Activated T-cell treated with anti-CD3 and anti-CD28 coated beads for 1 hour (primary cell): ENCODE results near the gene GLS2.
"Not testable (repeated sequence)": the region's sequence is repeated elsewhere in the genome, so short reads cannot be mapped to it uniquely, and the experiment has no call there.

Source experiments
- DNase-seq: peaks from one replicate; pipeline ENCODE4 v3.0.0-alpha.2; 2020; ENCODE audit warnings: low read depth

Gene GLS2

GRCh38 chr12:56488041-56488955, at the start of gene GLS2:
Gene GLS2, minus strand, starts transcription at chr12:56488161. Its CDS starts 43 bp downstream, at chr12:56488118.
- DNase-seq = peak; percentile 58

- DNase-seq = no peak
Observed at GRCh38 chr12:56537546-56537945, 49.6 kb upstream of the GLS2 start.

GRCh38 chr12:56530390-56531055, 42.6 kb upstream of the GLS2 start:
- DNase-seq = no peak

DNA sequence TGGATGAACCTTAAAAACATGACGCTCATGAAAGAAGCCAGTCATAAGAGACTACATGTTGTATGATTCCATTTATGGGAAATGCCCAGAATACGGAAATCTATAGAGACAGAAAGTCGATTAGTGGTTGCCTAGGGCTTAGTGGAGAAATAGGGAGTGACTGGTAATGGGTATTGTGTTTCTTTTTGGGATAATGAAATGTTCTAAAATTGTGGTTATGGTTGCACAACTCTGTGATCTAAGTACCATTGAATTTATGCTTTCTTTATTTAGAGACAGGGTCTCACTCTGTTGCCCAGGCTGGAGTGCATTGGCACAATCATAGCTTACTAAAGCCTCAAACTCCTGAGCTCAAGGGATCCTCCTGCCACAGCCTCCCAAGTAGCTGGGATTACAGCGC, 41.7 kb upstream of the GLS2 start:
- no peak for DNase-seq

DNA sequence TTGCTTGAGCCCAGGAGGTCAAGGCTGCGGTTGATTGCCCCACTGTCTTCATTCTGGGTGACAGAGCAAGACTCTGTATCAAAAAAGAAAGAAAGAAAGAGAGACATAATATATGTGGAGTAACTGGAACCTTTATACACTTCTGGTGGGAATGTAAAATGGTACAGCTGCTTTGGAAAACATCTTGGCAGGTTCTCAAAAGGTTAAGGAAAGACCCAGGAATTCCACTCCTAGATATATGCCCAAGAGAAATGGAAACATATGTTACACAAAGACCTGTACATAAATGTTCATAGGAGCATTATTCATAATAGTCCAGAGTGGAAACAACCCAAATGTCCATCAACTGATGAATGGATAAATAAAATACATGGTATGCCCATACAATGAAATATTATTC, 40.9 kb upstream of the GLS2 start:
- no peak for DNase-seq

GRCh38 chr12:56522411-56523193, 34.6 kb upstream of the GLS2 start:
- no peak for DNase-seq

- DNase-seq = peak; percentile 10
Observed at GRCh38 chr12:56521590-56522371, 33.8 kb upstream of the GLS2 start, which contains the start of gene RBMS2. Gene RBMS2, plus strand, starts transcription at chr12:56521820. Its CDS starts 204 bp downstream, at chr12:56522024.

GRCh38 chr12:56521209-56521589, 33.2 kb upstream of the GLS2 start:
- no peak for DNase-seq

DNA sequence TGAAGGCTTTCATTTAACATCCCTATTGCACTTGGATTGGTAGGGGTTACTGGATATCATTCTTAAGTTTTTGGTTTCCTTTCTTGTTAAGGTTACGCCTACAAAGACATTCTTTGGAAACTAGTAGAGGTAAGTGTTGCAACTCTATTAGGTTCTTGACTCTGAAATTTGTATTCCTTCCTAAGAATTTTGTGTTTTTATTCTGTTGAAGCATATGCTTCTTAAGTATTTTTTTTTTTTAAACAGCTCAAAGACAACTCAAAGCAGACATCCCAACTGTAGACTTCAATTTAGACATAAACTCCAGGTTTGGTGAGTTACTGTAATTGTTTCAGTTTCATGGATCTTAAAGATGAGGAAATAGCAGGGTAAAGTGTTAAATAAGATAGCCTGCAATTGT, 32.5 kb upstream of the GLS2 start:
- no peak for DNase-seq

DNA sequence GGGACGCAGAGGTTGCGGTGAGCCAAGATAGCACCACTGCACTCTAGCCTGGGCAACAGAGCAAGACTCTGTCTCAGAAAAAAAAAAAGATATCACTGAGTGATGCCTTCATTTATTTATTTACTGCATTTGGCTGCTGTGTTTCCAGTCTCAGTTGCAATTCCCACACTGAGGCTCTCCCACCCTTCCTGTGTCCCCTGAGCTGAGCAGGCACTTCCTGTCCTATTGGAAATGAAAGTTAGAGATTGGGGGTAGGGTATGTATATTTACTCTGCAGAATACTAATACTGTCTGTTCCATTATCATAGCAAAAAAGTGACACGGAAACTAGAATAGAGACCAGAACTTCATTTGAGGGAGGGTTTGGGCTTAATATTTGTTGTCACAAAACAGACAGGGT, 32.1 kb upstream of the GLS2 start:
- no peak for DNase-seq

- no peak for DNase-seq
Observed at GRCh38 chr12:56518570-56518969, 30.6 kb upstream of the GLS2 start.

GRCh38 chr12:56517854-56518253, 29.9 kb upstream of the GLS2 start:
- DNase-seq = no peak

GRCh38 chr12:56514014-56514318, 26.0 kb upstream of the GLS2 start:
- DNase-seq = not testable (repeated sequence)

- no peak for DNase-seq
Observed at GRCh38 chr12:56510786-56511185, 22.8 kb upstream of the GLS2 start.

GRCh38 chr12:56499879-56500278, 11.9 kb upstream of the GLS2 start:
- DNase-seq = not testable (repeated sequence)

DNA sequence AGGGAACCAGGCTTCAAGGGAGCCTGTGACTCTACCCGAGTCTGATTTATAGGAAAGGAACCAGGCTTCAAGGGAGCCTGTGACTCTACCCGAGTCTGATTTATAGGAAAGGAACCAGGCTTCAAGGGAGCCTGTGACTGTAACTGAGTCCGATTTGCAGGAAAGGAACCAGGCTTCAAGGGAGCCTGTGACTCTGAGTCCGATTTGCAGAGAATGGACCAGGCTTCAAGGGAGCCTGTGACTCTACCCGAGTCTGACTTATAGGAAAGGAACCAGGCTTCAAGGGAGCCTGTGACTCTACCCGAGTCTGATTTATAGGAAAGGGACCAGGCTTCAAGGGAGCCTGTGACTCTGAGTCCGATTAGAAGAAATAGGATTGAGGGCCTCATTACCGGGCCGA, 11.5 kb upstream of the GLS2 start:
- not testable (repeated sequence) for DNase-seq

DNA sequence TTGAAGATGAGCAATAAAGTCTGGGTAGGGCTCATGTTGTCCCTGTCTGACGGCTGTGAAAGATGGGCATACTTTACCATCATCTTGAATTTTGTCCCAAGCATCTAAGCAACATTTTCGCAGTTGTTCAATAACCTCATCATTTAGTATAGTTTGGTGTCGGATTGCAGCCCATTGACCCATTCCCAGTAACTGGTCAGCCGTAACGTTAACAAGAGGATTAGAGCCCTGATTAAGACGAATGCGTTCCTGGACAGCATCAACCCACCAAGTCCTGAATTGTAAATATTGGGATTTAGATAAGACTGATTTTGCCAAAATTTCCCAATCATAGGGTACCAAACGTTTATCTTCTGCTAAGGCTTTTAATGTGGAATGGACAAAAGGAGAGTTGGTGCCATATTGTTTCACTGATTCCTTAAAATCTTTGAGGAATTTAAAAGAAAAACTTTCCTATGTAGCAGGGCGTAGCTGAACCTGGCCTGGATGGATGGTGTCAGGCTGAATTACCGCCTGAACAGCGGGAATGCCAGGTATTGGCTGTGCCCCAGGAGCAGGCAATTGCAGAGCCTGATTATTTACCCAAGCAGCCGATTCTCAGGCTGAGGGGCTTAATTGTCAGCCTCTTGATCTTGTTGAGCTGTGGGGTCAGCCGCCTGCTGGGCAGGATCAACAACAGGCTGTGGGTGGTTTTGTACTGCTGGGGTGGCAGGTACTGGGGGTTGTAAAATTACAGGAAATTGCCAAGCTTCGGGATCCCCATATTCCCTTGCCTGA, 10.4 kb upstream of the GLS2 start:
- not testable (repeated sequence) for DNase-seq

DNA sequence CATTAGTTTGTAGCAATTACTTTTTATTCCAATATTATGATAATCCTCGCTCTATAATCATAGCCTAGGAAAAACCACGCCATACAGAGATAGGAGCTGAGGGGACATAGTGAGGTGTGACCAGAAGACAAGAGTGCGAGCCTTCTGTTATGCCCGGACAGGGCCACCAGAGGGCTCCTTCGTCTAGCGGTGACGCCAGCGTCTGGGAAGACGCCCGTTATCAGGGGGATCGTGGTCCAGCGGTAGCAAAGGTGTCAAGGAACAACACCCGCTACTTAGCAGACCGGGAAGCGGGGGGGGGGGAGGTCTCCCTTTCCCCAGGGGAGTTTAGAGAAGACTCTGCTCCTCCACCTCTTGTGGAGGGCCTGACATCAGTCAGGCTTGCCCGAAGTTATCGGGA, 8.7 kb upstream of the GLS2 start:
- DNase-seq = peak; percentile 48

DNA sequence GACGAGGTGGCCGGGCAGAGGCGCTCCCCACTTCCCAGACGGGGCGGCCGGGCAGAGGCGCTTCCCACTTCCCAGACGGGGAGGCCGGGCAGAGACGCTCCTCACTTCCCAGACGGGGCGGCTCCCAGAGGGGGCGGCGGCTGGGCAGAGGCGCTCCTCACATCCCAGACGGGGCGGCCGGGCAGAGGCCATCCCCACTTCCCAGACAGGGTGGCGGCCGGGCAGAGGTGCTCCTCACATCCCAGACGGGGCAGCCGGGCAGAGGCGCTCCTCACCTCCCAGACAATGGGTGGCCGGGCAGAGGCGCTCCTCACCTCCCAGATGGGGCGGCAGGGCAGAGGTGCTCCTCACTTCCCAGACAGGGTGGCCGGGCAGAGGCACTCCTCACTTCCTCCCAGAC, 6.5 kb upstream of the GLS2 start:
- not testable (repeated sequence) for DNase-seq

GRCh38 chr12:56494106-56494415, 6.1 kb upstream of the GLS2 start:
- DNase-seq = not testable (repeated sequence)

GRCh38 chr12:56493409-56494105, 5.6 kb upstream of the GLS2 start:
- not testable (repeated sequence) for DNase-seq
